Activated gamma-delta T cell treated with Interleukin-2 at 50 U/mL for 16 hours (primary cell): Measurements from ENCODE around the gene GFI1B.
A peak's percentile ranks its signal among the peaks of the same experiment; 100 is the strongest.

Experiments
- DNase-seq: peaks from one replicate; pipeline ENCODE4 v3.0.0-alpha.2; 2020

Gene GFI1B

GRCh38 chr9:133026426-133026825, 47.9 kb downstream of the GFI1B start:
- DNase-seq = no peak

- DNase-seq = no peak
Measured at GRCh38 chr9:133027134-133027533, 48.6 kb downstream of the GFI1B start.

GRCh38 chr9:133028221-133028620, 49.7 kb downstream of the GFI1B start:
- no peak for DNase-seq

DNA sequence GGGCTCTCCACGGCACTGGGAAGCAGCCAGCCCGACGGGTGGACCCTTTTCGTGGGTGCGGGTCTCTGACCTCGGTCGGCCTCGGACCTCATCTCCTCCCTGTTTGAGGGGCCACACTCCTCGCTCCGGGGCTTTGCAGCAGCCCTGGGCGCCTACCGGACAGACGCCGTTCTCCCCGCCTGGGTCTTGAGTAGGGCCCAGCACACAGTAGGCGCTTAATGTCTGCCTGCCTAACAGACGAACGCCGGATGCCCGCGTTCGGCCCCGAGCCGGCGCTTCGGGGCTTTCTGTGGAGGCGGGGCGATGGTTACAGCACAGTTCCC, 51.5 kb downstream of the GFI1B start:
- no peak for DNase-seq

GRCh38 chr9:133030317-133031129, 52.0 kb downstream of the GFI1B start, which contains the start of gene GTF3C5:
GTF3C5 (plus strand) TSS chr9:133030997; CDS start chr9:133031012, 15 bp downstream.
- peak; percentile 91 for DNase-seq

DNA sequence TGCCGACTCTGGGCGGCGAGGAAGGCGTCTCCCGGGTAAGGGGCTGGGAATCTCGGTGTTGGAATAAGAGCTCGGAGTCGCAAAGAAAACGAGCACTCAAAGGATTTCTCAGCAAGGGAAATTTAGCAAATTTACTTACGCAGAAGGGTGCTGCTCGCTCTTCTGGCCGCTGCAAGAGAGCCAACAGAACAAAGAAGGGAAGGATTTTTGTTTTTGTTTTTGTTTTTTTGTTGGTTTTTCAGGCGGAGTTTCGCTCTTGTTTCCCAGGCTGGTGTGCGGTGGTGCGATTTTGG, 52.6 kb downstream of the GFI1B start:
- no peak for DNase-seq

DNA sequence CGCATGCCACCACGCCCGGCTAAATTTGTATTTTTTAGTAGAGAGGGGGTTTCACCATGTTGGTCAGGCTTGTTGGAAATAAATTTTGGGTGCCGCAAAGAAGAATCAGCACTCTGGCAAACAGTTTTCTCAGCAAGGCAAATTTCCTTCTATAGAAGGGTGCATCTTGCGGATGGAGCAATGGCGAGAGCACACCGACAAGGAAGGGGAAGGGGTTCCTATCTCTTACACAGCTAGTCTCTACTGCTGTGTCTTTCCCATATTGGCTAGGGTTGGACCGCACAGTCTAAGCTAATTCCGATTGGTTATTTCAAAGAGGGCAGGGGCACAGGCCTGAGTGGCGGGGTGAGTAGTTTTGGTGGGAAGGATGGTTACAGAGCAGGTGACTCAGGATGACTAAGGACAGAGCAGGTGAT, 53.0 kb downstream of the GFI1B start:
- no peak for DNase-seq

DNA sequence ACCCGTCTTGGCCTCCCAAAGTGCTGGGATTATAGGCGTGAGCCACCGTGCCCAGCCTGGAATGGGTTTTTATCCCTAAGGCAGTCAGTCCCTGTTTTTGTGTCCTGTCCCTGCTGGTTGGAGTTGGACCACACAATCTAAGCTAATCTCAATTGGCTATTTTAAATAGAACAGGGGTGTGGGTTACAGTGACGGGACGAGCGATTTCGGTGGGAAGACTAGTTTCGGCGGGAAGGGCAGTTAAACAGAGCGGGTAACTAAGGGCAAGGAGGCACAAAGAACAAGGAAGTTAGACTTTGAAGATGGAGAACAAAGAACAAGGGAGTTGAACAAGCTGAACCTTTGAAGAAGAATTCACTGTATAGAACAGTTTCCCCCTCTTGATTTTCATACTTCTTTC, 53.7 kb downstream of the GFI1B start:
- DNase-seq = no peak

DNA sequence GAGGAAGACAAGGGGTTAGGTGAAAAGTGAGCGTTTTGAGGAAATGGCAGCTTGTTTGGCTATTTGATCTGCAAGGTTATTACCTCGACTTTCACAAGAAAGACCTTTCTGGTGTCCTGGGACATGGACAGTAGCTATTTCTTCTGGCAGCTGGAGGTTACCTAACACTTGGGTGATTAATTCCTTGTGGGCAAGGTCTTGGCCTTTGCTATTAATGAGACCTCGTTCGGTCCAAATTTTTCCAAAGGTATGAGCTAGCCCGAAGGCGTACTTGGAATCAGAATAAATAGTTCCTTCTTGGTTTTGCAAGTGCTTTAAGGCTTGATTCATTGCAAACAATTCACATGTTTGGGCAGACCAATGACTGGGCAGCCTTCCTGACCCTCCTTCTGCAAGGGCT, 57.2 kb downstream of the GFI1B start:
- DNase-seq = no peak

DNA sequence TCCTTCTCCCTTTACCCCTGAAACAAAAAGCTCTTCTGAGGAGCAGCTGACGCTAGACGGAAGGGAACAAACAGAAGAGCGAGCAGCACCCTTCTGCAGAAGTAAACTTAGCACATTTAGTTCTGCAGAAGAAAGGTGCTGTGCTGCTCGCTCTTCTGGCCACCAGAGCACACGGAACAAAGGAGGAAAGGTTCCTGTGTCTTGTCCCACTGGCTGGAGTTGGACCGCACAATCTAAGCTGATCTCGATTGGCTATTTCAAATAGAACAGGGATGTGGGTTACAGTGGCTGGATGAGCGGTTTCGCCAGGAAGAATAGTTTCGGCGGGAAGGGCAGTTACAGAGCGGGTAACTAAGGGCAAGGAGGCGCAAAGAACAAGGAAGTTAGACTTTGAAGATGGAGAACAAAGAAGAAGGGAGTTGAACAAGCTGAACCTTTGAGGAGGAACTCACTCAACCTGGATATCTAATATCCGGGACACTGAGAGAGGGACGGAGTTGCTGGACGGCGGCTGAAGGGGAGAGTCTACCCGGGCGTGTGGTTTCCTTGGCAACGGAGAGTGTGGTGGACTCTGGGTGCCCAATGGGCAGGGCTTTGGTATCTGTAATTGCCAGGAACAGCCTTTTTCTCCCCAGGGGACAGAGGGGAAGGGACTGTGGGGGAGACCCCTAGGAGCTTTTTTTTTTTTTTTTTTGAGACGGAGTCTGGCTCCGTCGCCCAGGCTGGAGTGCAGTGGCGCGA, 59.5 kb downstream of the GFI1B start:
- DNase-seq = no peak

- peak; percentile 45 for DNase-seq
Measured at GRCh38 chr9:133040892-133041479, 62.5 kb downstream of the GFI1B start.
